ENCODE measurements around the gene ARHGEF3.

DNA sequence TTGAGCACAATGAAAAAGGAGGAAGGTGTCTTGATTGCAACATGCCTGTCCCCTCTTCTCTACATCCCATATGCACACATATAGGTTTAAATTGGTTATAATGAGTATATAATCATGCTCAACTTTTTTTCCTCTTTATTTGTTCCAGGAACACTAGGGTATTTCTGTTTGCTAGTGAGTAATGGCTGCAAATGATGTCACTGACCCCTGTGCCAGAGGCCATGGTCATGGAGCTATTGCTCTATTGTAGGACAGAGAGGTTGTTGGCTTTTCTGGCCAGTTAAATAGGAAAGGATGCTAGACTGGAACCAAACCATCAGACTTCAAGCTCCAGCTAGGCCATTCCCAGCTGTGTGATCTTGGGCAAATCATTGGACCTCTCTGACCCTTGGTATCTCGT is 9.6 kb downstream of the ARHGEF3 start:
- TF ChIP-seq, protein P1, sequence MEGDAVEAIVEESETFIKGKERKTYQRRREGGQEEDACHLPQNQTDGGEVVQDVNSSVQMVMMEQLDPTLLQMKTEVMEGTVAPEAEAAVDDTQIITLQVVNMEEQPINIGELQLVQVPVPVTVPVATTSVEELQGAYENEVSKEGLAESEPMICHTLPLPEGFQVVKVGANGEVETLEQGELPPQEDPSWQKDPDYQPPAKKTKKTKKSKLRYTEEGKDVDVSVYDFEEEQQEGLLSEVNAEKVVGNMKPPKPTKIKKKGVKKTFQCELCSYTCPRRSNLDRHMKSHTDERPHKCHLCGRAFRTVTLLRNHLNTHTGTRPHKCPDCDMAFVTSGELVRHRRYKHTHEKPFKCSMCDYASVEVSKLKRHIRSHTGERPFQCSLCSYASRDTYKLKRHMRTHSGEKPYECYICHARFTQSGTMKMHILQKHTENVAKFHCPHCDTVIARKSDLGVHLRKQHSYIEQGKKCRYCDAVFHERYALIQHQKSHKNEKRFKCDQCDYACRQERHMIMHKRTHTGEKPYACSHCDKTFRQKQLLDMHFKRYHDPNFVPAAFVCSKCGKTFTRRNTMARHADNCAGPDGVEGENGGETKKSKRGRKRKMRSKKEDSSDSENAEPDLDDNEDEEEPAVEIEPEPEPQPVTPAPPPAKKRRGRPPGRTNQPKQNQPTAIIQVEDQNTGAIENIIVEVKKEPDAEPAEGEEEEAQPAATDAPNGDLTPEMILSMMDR (IDR thresholded peaks at IDR 0.05): no peak
- no peak for TF ChIP-seq POLR2A (IDR thresholded peaks at IDR 0.05)

Data from sigmoid colon (tissue), 3 donors.